ENCODE results near the gene BBS1.
A peak's percentile ranks its signal among the peaks of the same experiment; 100 is the strongest.

BBS1 gene

DNA sequence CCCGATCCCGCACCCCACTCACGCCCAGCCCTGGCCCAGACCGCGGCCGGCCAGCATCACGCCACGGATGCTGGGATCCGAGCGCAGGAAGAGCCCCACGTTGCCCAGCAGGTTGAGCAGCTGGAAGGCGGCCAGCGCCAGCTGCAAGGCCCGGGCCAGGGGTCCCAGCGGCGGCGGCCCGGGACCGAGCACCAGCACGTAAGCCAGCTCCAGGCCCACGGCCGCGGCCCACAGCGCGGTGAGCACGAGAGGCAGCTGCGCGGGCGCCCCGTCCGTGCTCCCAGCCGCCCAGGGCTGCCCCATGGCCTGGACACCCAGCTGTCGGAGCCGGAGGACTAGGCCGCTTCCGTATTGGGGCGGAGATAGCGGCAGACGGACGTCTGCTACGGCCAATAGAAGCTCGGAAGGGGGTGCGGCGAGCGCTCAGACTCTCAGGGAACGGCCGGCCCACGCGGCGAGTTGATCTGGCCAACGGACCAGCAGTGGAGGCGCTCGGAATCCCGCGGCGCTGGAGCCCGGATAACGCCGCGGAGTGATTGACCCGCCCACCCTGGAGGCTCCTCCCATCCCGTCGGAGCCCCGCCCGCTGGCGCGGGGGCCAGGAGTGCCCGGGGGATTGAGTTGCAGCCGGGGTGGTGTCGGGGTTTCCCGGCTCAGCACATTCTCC, 35.4 kb downstream of the BBS1 start, which contains the start of gene ZDHHC24:
ZDHHC24 (minus strand) TSS at position 348 of the 667 bp plus-strand sequence; CDS start at position 303, 45 bp downstream.
- H3K27ac Mint-ChIP-seq: peak within 1 kb of the TSS; percentile 76
- H3K4me3 Mint-ChIP-seq: peak within 1 kb of the TSS; percentile 79
- H3K36me3 Mint-ChIP-seq (ENCODE audit: low read depth): peaks cover 29% of the 10 kb centered on the region
- intact Hi-C loops (cut with micrococcal nuclease): loop anchor here (1.0 kb wide), 1 partner anchor 132 kb away; no protein-coding TSS in a partner anchor
- H3K9me3 Mint-ChIP-seq: no peaks in the 10 kb centered on the region
- H3K27me3 Mint-ChIP-seq: peaks cover 35% of the 10 kb centered on the region
- peaks cover 41% of the 10 kb centered on the region for H3K4me1 Mint-ChIP-seq (ENCODE audit: low read depth)

DNA sequence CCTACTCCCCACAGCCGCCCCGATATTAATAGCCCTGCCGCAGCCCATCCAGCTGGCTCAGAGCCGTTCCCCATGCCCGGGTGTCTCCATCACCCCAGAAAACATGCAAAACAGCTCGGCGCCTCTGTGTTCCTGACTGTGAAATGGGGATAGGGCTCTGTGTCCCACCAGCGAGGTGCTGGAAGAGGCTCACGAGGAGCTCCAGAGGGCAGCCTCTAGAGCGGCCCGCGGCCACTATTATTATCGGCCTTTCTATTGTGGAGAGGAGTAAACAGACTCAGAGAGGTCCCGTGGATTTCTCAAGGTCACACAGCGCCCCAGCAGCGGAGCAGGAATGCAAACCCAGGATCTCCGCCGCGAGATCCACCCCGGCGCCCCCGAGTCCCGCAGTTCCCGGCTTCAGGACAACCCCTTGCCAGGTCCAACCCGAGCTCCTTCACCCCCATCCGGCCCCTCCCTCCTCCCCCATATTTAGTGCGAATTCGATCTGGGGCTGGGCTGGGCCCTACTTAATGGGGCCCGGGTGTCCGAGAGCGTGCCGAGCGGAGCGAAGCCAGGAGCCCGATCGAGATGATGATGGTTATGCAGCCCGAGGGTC, 36.0 kb downstream of the BBS1 start, which contains the start of gene ACTN3:
ACTN3 (plus strand) TSS at position 536 of the 598 bp plus-strand sequence; CDS start at position 571, 35 bp downstream.
- no peaks in the 10 kb centered on the region for H3K9me3 Mint-ChIP-seq
- peaks cover 22% of the 10 kb centered on the region for H3K36me3 Mint-ChIP-seq (ENCODE audit: low read depth)
- peak within 1 kb of the TSS; percentile 79 for H3K4me3 Mint-ChIP-seq
- intact Hi-C loops (cut with micrococcal nuclease): loop anchor here (1.0 kb wide), 1 partner anchor 132 kb away; no protein-coding TSS in a partner anchor
- H3K27ac Mint-ChIP-seq: peak within 1 kb of the TSS; percentile 76
- H3K4me1 Mint-ChIP-seq (ENCODE audit: low read depth): peaks cover 38% of the 10 kb centered on the region
- peaks cover 35% of the 10 kb centered on the region for H3K27me3 Mint-ChIP-seq

DNA sequence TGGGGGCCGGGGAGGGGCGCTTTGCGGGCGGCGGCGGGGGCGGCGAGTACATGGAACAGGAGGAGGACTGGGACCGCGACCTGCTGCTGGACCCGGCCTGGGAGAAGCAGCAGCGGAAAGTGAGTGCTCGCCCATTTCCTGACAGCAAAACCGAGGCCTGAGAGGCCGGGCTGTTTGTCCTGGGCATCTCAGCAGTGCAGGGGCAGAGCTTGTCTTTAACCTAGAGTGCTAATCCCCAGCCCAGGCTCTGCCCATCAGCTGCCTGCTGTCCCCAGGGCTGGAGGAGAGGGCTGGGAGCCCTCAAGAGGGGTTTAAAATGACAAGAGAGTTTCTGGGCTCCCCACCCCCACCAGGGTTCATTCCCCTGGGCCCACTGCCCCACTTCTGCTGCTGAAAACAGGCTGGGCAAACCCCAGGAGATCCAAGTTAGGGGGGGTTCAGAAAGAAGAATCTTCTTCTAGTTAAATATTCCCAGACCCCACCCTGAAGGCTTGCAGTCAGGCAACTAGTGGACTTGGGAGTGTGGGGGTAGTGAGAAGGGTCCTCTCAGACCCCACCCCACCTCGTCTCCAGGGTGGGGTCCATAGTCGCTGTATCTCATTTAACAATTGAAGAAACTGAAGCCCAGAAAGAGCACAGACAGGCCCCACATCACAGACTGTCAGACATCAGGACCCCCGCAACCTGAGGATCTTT, 36.7 kb downstream of the BBS1 start:
- H3K27ac Mint-ChIP-seq: no peak overlapping the region
- intact Hi-C loops (cut with micrococcal nuclease): loop anchor here (1.0 kb wide), 1 partner anchor 131 kb away; no protein-coding TSS in a partner anchor

DNA sequence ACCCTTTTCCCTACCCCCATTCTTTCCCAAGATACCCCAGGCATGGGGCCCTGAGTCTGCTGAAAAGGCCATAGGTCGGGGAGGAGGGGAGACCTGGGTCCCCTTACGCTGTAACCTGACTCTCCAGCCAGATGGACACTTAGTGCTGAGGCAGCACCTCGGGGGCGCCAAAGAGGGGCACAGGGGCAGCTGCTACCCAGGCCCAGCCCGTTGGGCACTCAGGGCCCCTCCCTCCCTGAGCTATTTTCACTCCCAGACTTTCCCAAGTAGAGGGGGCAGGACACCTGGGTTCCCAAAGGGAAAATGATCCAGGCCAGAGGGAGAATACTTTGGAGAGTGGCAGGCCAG, 37.2 kb downstream of the BBS1 start:
- Mint-ChIP-seq H3K27me3 (peaks cover 35% of the 10 kb centered on the region), H3K4me1 (ENCODE audit: low read depth) (peaks cover 26% of the 10 kb centered on the region), H3K4me3 (no peak overlapping the region), H3K36me3 (ENCODE audit: low read depth) (peaks cover 11% of the 10 kb centered on the region), H3K9me3 (no peaks in the 10 kb centered on the region), H3K27ac (no peak overlapping the region)
- intact Hi-C loops (cut with micrococcal nuclease): no loop called here

More for the DNA sequence above, 36.7 kb downstream of the BBS1 start:
- H3K36me3 Mint-ChIP-seq (ENCODE audit: low read depth): peaks cover 16% of the 10 kb centered on the region
- peaks cover 31% of the 10 kb centered on the region for H3K4me1 Mint-ChIP-seq (ENCODE audit: low read depth)
- no peaks in the 10 kb centered on the region for H3K9me3 Mint-ChIP-seq
- peaks cover 35% of the 10 kb centered on the region for H3K27me3 Mint-ChIP-seq
- H3K4me3 Mint-ChIP-seq: no peak overlapping the region

DNA sequence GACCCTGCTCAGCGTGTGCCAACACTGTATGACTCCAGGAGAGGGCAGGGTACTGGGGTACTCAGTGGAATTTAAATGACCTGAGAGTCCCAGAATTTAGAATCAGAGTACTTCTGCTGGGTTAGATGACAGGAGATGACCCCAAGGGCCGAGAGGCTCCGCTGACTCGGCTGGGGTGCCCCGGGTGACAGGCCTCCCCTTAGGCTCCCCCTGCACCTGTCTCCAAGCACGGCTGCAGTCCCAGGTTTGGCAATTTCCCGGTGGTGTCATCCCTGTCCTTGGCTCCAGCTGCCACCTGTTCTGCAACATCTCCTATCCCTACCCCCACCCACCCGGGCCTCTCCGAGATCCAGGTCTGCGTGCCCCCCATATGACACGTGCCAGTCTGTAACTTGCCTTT, 37.6 kb downstream of the BBS1 start:
- Mint-ChIP-seq H3K4me3 (no peak overlapping the region), H3K9me3 (no peaks in the 10 kb centered on the region), H3K36me3 (ENCODE audit: low read depth) (peaks cover 7% of the 10 kb centered on the region), H3K27me3 (peaks cover 35% of the 10 kb centered on the region), H3K27ac (no peak overlapping the region), H3K4me1 (ENCODE audit: low read depth) (peaks cover 22% of the 10 kb centered on the region)
- intact Hi-C loops (cut with micrococcal nuclease): no loop called here

DNA sequence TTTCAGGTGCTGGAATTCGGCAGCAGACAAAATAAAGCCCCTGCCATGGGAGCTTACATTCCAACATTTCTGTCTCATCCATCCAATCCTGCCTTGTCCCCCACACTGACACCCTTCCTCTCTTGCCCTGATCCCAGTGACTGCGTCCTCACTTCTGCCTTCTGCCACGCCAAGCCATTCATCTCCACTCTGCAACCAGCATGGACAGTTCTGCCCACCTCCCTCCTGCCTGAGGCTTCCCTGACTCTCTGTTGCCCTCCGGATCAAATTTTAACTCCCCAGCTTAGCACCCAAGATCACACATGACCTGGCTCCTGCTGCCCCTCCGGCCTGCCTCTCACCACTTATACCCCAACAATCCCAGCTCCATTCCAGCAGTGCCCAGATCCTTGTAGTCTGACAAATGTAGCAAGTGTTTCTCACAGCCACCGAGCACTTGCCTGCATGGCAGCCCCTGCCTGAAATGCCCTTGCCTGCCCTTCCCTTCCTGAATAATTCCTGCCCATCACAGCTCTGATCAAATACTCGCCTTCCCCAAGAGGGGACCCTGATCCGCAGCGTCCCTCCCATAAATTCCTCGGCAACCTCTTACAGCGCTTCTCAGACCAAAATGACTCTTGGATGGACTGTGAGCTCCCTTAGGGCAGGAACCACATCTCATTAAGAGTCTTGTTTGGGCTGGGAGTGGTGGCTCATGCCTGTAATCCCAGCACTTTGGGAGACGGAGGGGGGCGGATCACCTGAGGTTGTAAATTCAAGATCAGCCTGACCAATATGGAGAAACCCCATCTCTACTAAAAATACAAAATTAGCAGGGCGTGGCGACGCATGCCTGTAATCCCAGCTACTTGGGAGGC, 38.6 kb downstream of the BBS1 start:
- H3K27me3 Mint-ChIP-seq: peaks cover 35% of the 10 kb centered on the region
- no peaks in the 10 kb centered on the region for H3K36me3 Mint-ChIP-seq (ENCODE audit: low read depth)
- H3K9me3 Mint-ChIP-seq: no peaks in the 10 kb centered on the region
- H3K4me3 Mint-ChIP-seq: no peak overlapping the region
- intact Hi-C loops (cut with micrococcal nuclease): no loop called here
- H3K4me1 Mint-ChIP-seq (ENCODE audit: low read depth): peaks cover 12% of the 10 kb centered on the region
- H3K27ac Mint-ChIP-seq: no peak overlapping the region

DNA sequence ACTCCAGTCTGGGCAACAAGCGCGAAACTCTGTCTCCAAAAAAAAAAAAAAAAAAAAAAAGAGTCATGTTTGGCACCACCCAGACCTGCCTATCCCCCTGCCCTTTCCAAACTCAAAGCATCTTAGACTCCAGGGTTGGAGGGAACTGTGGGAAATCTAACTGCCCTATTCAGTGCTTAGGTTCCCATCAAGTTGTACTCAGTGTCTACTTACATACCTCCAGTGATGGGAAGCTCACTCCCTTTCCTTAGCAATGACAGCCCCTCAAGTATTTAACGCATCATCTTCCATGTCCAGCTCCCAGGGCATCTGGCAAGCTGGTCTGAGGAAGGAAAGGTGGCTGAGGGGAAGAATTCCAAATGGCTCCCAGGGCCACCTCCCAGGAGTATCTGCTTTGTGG, 39.3 kb downstream of the BBS1 start:
- Mint-ChIP-seq H3K4me1 (ENCODE audit: low read depth) (peaks cover 6% of the 10 kb centered on the region), H3K36me3 (ENCODE audit: low read depth) (no peaks in the 10 kb centered on the region), H3K27ac (no peak overlapping the region), H3K27me3 (peaks cover 35% of the 10 kb centered on the region), H3K9me3 (no peaks in the 10 kb centered on the region), H3K4me3 (no peak overlapping the region)
- intact Hi-C loops (cut with micrococcal nuclease): no loop called here

DNA sequence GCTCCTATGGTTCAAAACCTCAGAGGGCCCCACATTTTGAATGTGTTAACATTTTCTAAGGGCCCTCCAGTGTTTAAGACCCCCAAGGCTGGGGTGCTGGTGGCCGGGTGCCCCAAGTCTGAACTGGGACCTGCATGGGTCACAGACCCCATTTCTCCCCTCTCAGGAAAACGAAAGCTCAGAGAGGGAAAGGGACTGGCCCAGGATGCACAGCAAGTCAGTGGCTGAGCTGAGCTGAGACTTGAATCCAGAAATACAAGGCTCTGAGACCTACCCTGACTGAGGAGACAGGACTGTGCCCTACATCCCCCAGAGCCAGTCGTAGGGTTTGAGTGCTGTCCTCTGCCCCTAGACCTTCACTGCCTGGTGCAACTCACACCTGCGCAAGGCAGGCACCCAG, 40.5 kb downstream of the BBS1 start:
- Mint-ChIP-seq H3K9me3 (no peaks in the 10 kb centered on the region), H3K36me3 (ENCODE audit: low read depth) (no peaks in the 10 kb centered on the region), H3K4me1 (ENCODE audit: low read depth) (no peaks in the 10 kb centered on the region), H3K4me3 (no peak overlapping the region), H3K27ac (no peak overlapping the region), H3K27me3 (peaks cover 40% of the 10 kb centered on the region)
- intact Hi-C loops (cut with micrococcal nuclease): no loop called here

DNA sequence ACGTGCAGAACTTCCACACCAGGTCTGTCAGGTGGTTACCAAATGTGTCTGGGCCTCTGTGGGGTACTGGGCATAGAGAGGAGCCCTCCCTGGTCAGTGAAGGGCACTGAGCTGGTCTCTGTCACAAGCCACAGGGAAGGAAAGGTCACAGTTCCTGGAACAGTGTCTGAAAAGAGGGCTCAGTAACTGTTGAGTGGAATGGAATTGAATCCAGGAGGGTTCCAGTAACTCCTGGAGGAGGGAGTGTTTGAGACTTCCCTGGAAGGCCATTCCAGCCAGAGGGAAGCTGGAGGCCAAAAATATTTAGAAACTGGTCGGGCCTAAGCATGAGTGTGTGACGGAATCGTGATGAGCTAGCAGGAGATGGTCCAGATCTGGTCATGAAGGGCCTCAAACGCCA, 44.2 kb downstream of the BBS1 start:
- no peaks in the 10 kb centered on the region for H3K36me3 Mint-ChIP-seq (ENCODE audit: low read depth)
- H3K4me3 Mint-ChIP-seq: no peak overlapping the region
- H3K27ac Mint-ChIP-seq: no peak overlapping the region
- peaks cover 33% of the 10 kb centered on the region for H3K27me3 Mint-ChIP-seq
- peaks cover 4% of the 10 kb centered on the region for H3K4me1 Mint-ChIP-seq (ENCODE audit: low read depth)
- intact Hi-C loops (cut with micrococcal nuclease): no loop called here
- H3K9me3 Mint-ChIP-seq: no peaks in the 10 kb centered on the region

DNA sequence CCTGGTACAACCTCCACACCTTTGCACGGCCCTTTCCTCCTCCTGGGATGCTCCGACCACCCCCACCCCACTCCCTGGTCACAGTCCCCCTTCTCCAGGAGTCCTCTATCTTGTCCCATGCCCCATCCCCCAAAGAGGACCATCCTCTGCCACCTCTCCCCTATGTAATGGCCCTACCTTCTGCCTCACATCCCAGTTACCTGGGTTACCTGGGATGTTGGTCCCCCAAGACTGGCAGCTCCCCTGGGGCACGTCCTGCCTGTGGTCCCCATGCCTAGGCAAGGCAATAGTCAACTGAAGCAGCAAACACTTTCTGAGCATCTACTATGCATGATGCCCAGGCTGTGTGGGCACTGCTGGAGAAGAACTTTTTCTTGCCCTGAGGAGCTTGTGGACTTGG, 45.0 kb downstream of the BBS1 start:
- H3K27ac Mint-ChIP-seq: no peak overlapping the region
- intact Hi-C loops (cut with micrococcal nuclease): no loop called here

DNA sequence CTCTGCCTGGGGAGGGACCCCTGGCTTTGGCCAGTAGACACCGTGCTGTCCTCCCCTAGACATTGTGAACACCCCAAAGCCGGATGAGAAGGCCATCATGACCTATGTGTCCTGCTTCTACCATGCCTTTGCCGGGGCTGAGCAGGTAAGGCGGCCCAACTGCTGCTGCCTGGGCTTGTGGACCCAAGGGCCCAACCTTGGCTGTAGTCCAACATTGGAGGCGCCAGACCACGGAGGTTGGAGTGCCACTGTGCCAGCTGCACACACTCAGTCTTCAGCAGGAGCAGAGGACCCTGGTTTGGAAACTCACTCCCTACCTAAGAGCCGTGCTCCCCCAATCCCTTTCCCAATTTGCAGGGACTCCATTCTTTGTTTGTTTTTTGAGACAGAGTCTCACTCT, 45.7 kb downstream of the BBS1 start:
- H3K4me3 Mint-ChIP-seq: no peak overlapping the region
- H3K36me3 Mint-ChIP-seq (ENCODE audit: low read depth): no peaks in the 10 kb centered on the region
- H3K4me1 Mint-ChIP-seq (ENCODE audit: low read depth): peaks cover 5% of the 10 kb centered on the region
- H3K9me3 Mint-ChIP-seq: no peaks in the 10 kb centered on the region
- intact Hi-C loops (cut with micrococcal nuclease): no loop called here
- H3K27me3 Mint-ChIP-seq: peaks cover 38% of the 10 kb centered on the region
- H3K27ac Mint-ChIP-seq: no peak overlapping the region

More for the DNA sequence above, 45.0 kb downstream of the BBS1 start:
- H3K4me1 Mint-ChIP-seq (ENCODE audit: low read depth): peaks cover 5% of the 10 kb centered on the region
- H3K4me3 Mint-ChIP-seq: no peak overlapping the region
- H3K27me3 Mint-ChIP-seq: peaks cover 36% of the 10 kb centered on the region
- no peaks in the 10 kb centered on the region for H3K36me3 Mint-ChIP-seq (ENCODE audit: low read depth)
- no peaks in the 10 kb centered on the region for H3K9me3 Mint-ChIP-seq

DNA sequence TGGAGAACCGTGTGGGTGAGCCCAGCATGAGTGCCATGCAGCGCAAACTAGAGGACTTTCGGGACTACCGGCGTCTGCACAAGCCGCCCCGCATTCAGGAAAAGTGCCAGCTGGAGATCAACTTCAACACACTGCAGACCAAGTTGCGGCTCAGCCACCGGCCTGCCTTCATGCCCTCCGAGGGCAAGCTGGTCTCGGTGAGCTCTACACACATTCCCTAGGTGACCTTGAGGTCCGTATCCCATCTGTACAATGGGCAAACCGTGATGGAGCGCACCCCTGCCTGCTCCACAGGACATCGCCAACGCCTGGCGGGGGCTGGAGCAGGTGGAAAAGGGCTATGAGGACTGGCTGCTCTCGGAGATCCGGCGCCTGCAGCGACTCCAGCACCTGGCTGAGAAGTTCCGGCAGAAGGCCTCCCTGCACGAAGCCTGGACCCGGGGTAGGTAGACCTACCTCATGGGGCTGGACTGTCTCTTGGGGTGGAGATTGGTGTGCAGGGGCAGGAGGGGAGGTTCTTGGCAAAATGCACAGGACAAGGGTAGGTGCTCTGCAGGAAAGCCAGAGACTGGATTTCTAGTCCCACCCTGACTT, 47.4 kb downstream of the BBS1 start:
- H3K27me3 Mint-ChIP-seq: peaks cover 40% of the 10 kb centered on the region
- intact Hi-C loops (cut with micrococcal nuclease): no loop called here
- H3K36me3 Mint-ChIP-seq (ENCODE audit: low read depth): no peaks in the 10 kb centered on the region
- H3K4me1 Mint-ChIP-seq (ENCODE audit: low read depth): peaks cover 5% of the 10 kb centered on the region
- H3K4me3 Mint-ChIP-seq: no peak overlapping the region
- H3K9me3 Mint-ChIP-seq: no peaks in the 10 kb centered on the region
- no peak overlapping the region for H3K27ac Mint-ChIP-seq

DNA sequence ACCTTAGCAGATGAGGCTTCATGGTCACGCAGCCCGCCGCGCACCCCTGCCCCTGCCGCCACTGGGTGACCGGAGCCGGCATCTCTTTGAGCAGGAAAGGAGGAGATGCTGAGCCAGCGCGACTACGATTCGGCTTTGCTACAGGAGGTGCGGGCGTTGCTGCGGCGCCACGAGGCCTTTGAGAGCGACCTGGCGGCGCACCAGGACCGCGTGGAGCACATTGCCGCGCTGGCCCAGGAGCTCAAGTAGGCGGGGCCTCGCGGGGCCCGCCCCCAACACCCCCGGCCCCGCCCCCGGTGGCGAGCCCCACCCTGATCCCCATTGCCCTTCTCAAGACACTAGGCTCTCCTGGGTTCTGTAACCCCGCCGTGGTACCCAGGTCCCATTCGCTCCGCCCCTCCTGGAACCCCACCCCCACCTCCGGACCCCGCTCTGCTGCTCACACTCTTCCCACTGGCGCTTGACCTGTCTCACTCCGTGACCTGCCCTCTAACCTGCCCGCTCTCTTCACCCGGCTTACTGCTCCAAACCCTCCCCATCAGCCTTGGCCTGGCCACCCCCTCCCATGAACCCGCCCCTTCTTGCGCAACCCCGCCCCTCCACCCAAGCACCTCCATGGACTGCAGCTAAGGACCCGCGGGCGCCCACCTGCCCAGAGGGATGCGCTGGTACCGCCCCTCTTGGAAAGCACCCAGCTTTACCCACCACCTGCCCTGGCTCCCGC, 48.9 kb downstream of the BBS1 start:
- Mint-ChIP-seq H3K9me3 (no peaks in the 10 kb centered on the region), H3K36me3 (ENCODE audit: low read depth) (no peaks in the 10 kb centered on the region), H3K27ac (no peak overlapping the region), H3K4me3 (no peak overlapping the region), H3K27me3 (peaks cover 40% of the 10 kb centered on the region), H3K4me1 (ENCODE audit: low read depth) (peaks cover 5% of the 10 kb centered on the region)
- intact Hi-C loops (cut with micrococcal nuclease): no loop called here
